HG03460 (cell line): Measurements from ENCODE around the gene PHAF1.

Experiments
- ATAC-seq: cut with Tn5 transposase; IDR thresholded peaks from one replicate; pipeline ENCODE4 v1.9.1; 2021; ENCODE audit not compliant: unreplicated experiment

Gene PHAF1

DNA sequence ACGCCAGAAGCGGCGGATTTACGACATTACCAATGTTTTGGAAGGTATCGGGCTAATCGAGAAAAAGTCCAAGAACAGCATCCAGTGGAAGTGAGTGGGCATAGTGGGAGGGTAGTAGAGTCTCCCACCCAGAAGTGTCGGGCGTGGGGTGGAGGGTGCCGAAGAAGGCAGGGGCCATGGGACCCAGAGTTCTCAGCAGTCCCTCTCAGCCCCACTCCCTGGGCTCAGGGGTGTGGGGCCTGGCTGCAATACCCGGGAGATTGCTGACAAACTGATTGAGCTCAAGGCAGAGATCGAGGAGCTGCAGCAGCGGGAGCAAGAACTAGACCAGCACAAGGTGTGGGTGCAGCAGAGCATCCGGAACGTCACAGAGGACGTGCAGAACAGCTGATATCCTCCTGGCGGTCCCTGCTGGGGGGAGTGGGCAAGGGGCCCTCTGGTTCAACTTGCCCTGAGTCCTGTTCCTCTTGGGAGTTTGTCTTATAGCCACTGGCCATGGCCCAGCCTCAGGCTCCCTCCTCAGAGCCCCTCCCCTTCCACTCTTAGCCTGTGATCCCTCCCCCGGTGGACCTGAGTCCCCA is 83.1 kb downstream of the PHAF1 start:
- no peak for ATAC-seq

DNA sequence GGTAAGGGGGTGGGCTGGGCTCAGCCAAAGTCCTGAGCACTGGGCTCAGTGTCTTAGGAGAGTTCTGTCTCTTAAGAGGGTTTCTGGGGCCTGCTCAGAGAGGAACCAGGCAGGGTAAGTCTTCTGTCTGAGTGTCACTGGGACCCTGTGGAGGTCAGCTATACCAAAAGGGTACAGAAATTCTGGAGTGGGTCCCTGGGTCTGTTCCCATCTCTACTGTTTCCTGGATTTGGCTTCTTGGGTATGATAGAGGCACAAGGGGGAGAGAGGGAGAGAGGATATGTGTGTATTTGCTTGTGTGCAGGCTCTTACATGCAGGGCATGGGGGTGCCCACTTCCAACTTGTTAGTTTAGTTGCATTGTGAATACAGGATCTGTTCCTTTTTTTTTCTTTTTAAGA is 83.8 kb downstream of the PHAF1 start:
- no peak for ATAC-seq

- no peak for ATAC-seq
Measured at GRCh38 chr16:67194260-67194659, 84.5 kb downstream of the PHAF1 start.

GRCh38 chr16:67195676-67196075 is 85.9 kb downstream of the PHAF1 start:
- no peak for ATAC-seq

GRCh38 chr16:67196881-67197280 is 87.1 kb downstream of the PHAF1 start:
- ATAC-seq: no peak

DNA sequence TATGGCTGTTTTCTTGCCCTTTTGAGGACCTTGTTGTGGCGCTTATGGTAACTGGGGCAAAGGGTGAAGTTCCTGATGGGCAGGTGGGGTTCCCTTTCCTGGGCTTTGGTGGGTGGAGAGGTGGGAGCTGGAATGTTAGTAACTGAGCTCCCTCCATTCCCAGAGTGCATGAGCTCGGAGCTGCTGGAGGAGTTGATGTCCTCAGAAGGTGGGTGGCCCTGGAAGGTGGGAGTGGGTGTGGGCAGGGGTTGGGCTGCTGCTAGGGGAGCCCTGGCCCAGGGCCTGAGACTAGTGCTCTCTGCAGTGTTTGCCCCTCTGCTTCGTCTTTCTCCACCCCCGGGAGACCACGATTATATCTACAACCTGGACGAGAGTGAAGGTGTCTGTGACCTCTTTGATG is 88.0 kb downstream of the PHAF1 start:
- ATAC-seq: no peak
